Articular chondrocyte of knee joint (primary cell): Measurements from ENCODE around the gene LAMA1. TPM values are rescaled to one million over a fixed set of nuclear protein-coding genes. Genes with fewer than 3 reads are reported as not detected.

Experiments used
- small RNA-seq: library from RNA; depleted of rRNA; stranded (forward); fragments of <200 nt; gene quantifications from one replicate; pipeline ENCODE3, GENCODE V24; 2012
- total RNA-seq: library from RNA; depleted of rRNA; stranded (reverse); fragments of >200 nt; gene quantifications from 2 replicates; pipeline ENCODE4 v1.2.3, GENCODE V29; 2012

The LAMA1 gene
- total RNA-seq: 11.0 and 13.1 TPM in 2 replicates

GRCh38 chr18:7117390-7118355 is at the start of gene LAMA1:
LAMA1 (minus strand) TSS chr18:7117797; CDS start chr18:7117720, 77 bp downstream.

Small RNA genes lying within 50 kb of the gene (small RNA-seq; reads per million reads assigned to genes)
- gene RNU6-916P: not detected

Other genes with a start within 250 kb of the LAMA1 start
- not detected in 2 replicates for gene LRRC30, start 113.3 kb upstream of the LAMA1 start, total RNA-seq